Activated CD4-positive, alpha-beta memory T cell treated with anti-CD3 and anti-CD28 coated beads for 36 hours (primary cell): Measurements from ENCODE around the gene EYA3. TPM values are rescaled to one million over a fixed set of nuclear protein-coding genes. Genes with fewer than 3 reads are reported as not detected.

Source experiments
- CTCF ChIA-PET: fragments of 350-600 bp; sonication (Branson Sonifier 250); formaldehyde crosslinking; loops from one replicate; lab custom pipeline; 2021; ENCODE audit warnings: antibody characterized with exemption, inconsistent platforms; lab: Charles Lee
- POLR2A ChIA-PET: fragments of 350-600 bp; sonication (Branson Sonifier 250); formaldehyde crosslinking; loops from one replicate; lab custom pipeline; 2021; ENCODE audit warnings: antibody characterized with exemption; lab: Charles Lee
- DNase-seq: peaks from one replicate; pipeline ENCODE4 v3.0.0-alpha.2; 2020
- H3K27ac Mint-ChIP-seq: one replicate; pipeline ENCODE4 v1.8.0; 2021; ENCODE audit warnings: mixed read lengths
- H3K27me3 Mint-ChIP-seq: one replicate; pipeline ENCODE4 v1.8.0; 2021; ENCODE audit warnings: mixed read lengths
- H3K36me3 Mint-ChIP-seq: one replicate; pipeline ENCODE4 v1.8.0; 2021; ENCODE audit warnings: mixed read lengths
- H3K4me1 Mint-ChIP-seq: one replicate; pipeline ENCODE4 v1.8.0; 2021; ENCODE audit warnings: low read depth, mixed read lengths
- H3K4me3 Mint-ChIP-seq: one replicate; pipeline ENCODE4 v1.8.0; 2021; ENCODE audit warnings: mild to moderate bottlenecking, mixed read lengths
- H3K9me3 Mint-ChIP-seq: one replicate; pipeline ENCODE4 v1.8.0; 2021; ENCODE audit warnings: mixed read lengths
- intact Hi-C: fragments of 100-400 bp; cut with micrococcal nuclease; formaldehyde crosslinking; loops from one replicate; pipeline ENCODE4 v1.15.1; 2023
- total RNA-seq, 2 experiments: library from RNA; stranded (reverse); gene quantifications; one replicate each; pipeline ENCODE4 v1.2.3, GENCODE V29; 2021

Gene EYA3
- total RNA-seq, 2 experiments from 2014 or later: 26.4 to 27.4 TPM

GRCh38 chr1:28086651-28087050 is 1.8 kb downstream of the EYA3 start:
- peaks cover 36% of the 10 kb centered on the region for H3K4me1 Mint-ChIP-seq
- H3K4me3 Mint-ChIP-seq: no peak overlapping the region
- no peaks in the 10 kb centered on the region for H3K27me3 Mint-ChIP-seq
- no peaks in the 10 kb centered on the region for H3K9me3 Mint-ChIP-seq
- intact Hi-C loops: loop anchor here (5.0 to 10.0 kb wide), 2 partner anchors 92 to 224 kb away; no protein-coding TSS in a partner anchor
- CTCF ChIA-PET: interaction anchor here (0.6 to 8.0 kb wide), 4 partner anchors 9 to 1018 kb away, joined by 3 to 224 read pairs (median 4); no protein-coding TSS in a partner anchor
- POLR2A ChIA-PET: interaction anchor here (1.2 kb wide), 2 partner anchors 9 to 11 kb away, joined by 3 read pairs; no protein-coding TSS in a partner anchor
- H3K36me3 Mint-ChIP-seq: no peaks in the 10 kb centered on the region
- no peak for DNase-seq
- no peak overlapping the region for H3K27ac Mint-ChIP-seq

GRCh38 chr1:28085129-28085528 is 3.3 kb downstream of the EYA3 start:
- Mint-ChIP-seq H3K36me3 (no peaks in the 10 kb centered on the region), H3K4me1 (peaks cover 32% of the 10 kb centered on the region), H3K4me3 (no peak overlapping the region), H3K9me3 (no peaks in the 10 kb centered on the region), H3K27ac (no peak overlapping the region), H3K27me3 (no peaks in the 10 kb centered on the region)
- CTCF ChIA-PET: interaction anchor here (0.6 kb wide), 1 partner anchor 386 kb away, joined by 4 read pairs; no protein-coding TSS in a partner anchor
- no peak for DNase-seq
- POLR2A ChIA-PET: interaction anchor here (1.0 kb wide), 1 partner anchor 9 kb away, joined by 3 read pairs; no protein-coding TSS in a partner anchor
- intact Hi-C loops: loop anchor here (5.0 to 10.0 kb wide), 2 partner anchors 90 to 223 kb away; no protein-coding TSS in a partner anchor

GRCh38 chr1:28083876-28084275 is 4.5 kb downstream of the EYA3 start:
- Mint-ChIP-seq H3K9me3 (no peaks in the 10 kb centered on the region), H3K27ac (no peak overlapping the region), H3K4me1 (peaks cover 32% of the 10 kb centered on the region), H3K27me3 (no peaks in the 10 kb centered on the region), H3K4me3 (no peak overlapping the region), H3K36me3 (peaks cover 5% of the 10 kb centered on the region)
- no peak for DNase-seq
- intact Hi-C loops: loop anchor here (10.0 kb wide), 1 partner anchor 89 kb away; no protein-coding TSS in a partner anchor
- ChIA-PET POLR2A (no interaction called here), CTCF (no interaction called here)

- Mint-ChIP-seq H3K27me3 (no peaks in the 10 kb centered on the region), H3K36me3 (peaks cover 5% of the 10 kb centered on the region), H3K9me3 (no peaks in the 10 kb centered on the region), H3K4me1 (peaks cover 18% of the 10 kb centered on the region), H3K27ac (no peak overlapping the region), H3K4me3 (no peak overlapping the region)
- no peak for DNase-seq
- ChIA-PET POLR2A (interaction anchor here (1.6 kb wide), 1 partner anchor 10 kb away, joined by 4 read pairs; the partner anchor contains the start of gene EYA3), CTCF (interaction anchor here (0.7 to 2.2 kb wide), 5 partner anchors 9 to 138 kb away, joined by 3 to 12 read pairs (median 3); partner anchors contain the start of gene EYA3)
- intact Hi-C loops: no loop called here
These were observed 9.5 kb downstream of the EYA3 start for GRCh38 chr1:28078680-28079626.

- Mint-ChIP-seq H3K4me3 (no peak overlapping the region), H3K27me3 (no peaks in the 10 kb centered on the region), H3K4me1 (peaks cover 16% of the 10 kb centered on the region), H3K27ac (no peak overlapping the region), H3K9me3 (no peaks in the 10 kb centered on the region), H3K36me3 (peaks cover 5% of the 10 kb centered on the region)
- POLR2A ChIA-PET: interaction anchor here (0.6 to 1.6 kb wide), 2 partner anchors 8 to 10 kb away, joined by 3 to 4 read pairs; partner anchors contain the start of gene EYA3
- DNase-seq: no peak
- intact Hi-C loops: no loop called here
- CTCF ChIA-PET: interaction anchor here (0.7 to 2.2 kb wide), 6 partner anchors 8 to 138 kb away, joined by 3 to 12 read pairs (median 4); partner anchors contain the start of gene EYA3
These were observed 10.1 kb downstream of the EYA3 start for GRCh38 chr1:28078262-28078661.

GRCh38 chr1:28074892-28075511 is 13.4 kb downstream of the EYA3 start:
- Mint-ChIP-seq H3K36me3 (peaks cover 5% of the 10 kb centered on the region), H3K4me3 (no peak overlapping the region), H3K27me3 (no peaks in the 10 kb centered on the region), H3K4me1 (peaks cover 16% of the 10 kb centered on the region), H3K27ac (no peak overlapping the region), H3K9me3 (no peaks in the 10 kb centered on the region)
- ChIA-PET CTCF (interaction anchor here (0.6 to 1.7 kb wide), 2 partner anchors 17 to 353 kb away, joined by 3 to 8 read pairs; no protein-coding TSS in a partner anchor), POLR2A (interaction anchor here (1.1 kb wide), 1 partner anchor 12 kb away, joined by 3 read pairs; no protein-coding TSS in a partner anchor)
- intact Hi-C loops: no loop called here
- no peak for DNase-seq

- Mint-ChIP-seq H3K36me3 (peaks cover 1% of the 10 kb centered on the region), H3K27ac (no peak overlapping the region), H3K4me3 (no peak overlapping the region), H3K4me1 (peaks cover 18% of the 10 kb centered on the region), H3K27me3 (no peaks in the 10 kb centered on the region), H3K9me3 (no peaks in the 10 kb centered on the region)
- intact Hi-C loops: no loop called here
- DNase-seq: no peak
- ChIA-PET POLR2A (no interaction called here), CTCF (no interaction called here)
These were observed 14.5 kb downstream of the EYA3 start for GRCh38 chr1:28073867-28074266.

GRCh38 chr1:28071813-28072212 is 16.6 kb downstream of the EYA3 start:
- peaks cover 25% of the 10 kb centered on the region for H3K4me1 Mint-ChIP-seq
- no peak for DNase-seq
- no peaks in the 10 kb centered on the region for H3K9me3 Mint-ChIP-seq
- no peak overlapping the region for H3K4me3 Mint-ChIP-seq
- ChIA-PET CTCF (no interaction called here), POLR2A (no interaction called here)
- H3K27ac Mint-ChIP-seq: no peak overlapping the region
- H3K36me3 Mint-ChIP-seq: peaks cover 1% of the 10 kb centered on the region
- intact Hi-C loops: no loop called here
- H3K27me3 Mint-ChIP-seq: no peaks in the 10 kb centered on the region

- ChIA-PET CTCF (no interaction called here), POLR2A (no interaction called here)
- Mint-ChIP-seq H3K36me3 (peaks cover 2% of the 10 kb centered on the region), H3K9me3 (no peaks in the 10 kb centered on the region), H3K4me3 (no peak overlapping the region), H3K4me1 (peaks cover 26% of the 10 kb centered on the region), H3K27me3 (no peaks in the 10 kb centered on the region), H3K27ac (no peak overlapping the region)
- intact Hi-C loops: no loop called here
- DNase-seq: no peak
These were observed 17.5 kb downstream of the EYA3 start for GRCh38 chr1:28070725-28071593.

- no peaks in the 10 kb centered on the region for H3K27me3 Mint-ChIP-seq
- no peaks in the 10 kb centered on the region for H3K9me3 Mint-ChIP-seq
- no peak overlapping the region for H3K4me3 Mint-ChIP-seq
- peaks cover 4% of the 10 kb centered on the region for H3K36me3 Mint-ChIP-seq
- CTCF ChIA-PET: interaction anchor here (0.7 to 1.8 kb wide), 4 partner anchors 11 to 141 kb away, joined by 3 to 6 read pairs (median 4); no protein-coding TSS in a partner anchor
- H3K27ac Mint-ChIP-seq: no peak overlapping the region
- H3K4me1 Mint-ChIP-seq: peaks cover 29% of the 10 kb centered on the region
- intact Hi-C loops: no loop called here
- POLR2A ChIA-PET: no interaction called here
- DNase-seq: no peak
These were observed 20.8 kb downstream of the EYA3 start for GRCh38 chr1:28067523-28068090.
